HepG2 (cell line): ENCODE measurements around the gene CAPN11. TPM values are rescaled to one million over a fixed set of nuclear protein-coding genes. Genes with fewer than 3 reads are reported as not detected.

Experiments
- ARNTL ChIP-seq: sonication (generic); formaldehyde crosslinking; IDR thresholded peaks from 2 replicates; pipeline ENCODE4 v1.4.0; 2020; ENCODE audit warnings: mild to moderate bottlenecking, missing genetic modification reagents
- EP300 ChIP-seq, 3 experiments: sonication (generic) in 1 of 3; formaldehyde crosslinking in 1 of 3; IDR thresholded peaks; 2 replicates each; pipeline versions ENCODE4 v1.5.1 to v1.6.1; 2011 to 2020; ENCODE audit warnings: low read depth in 2 of 3, low read length in 2 of 3, borderline replicate concordance in 1 of 3, improper control_type of control experiment in 1 of 3, mild to moderate bottlenecking in 1 of 3, missing genetic modification reagents in 1 of 3, moderate library complexity in 1 of 3
- HINFP ChIP-seq: sonication (generic); formaldehyde crosslinking; IDR thresholded peaks from 2 replicates; pipeline ENCODE4 v1.4.0; 2020; ENCODE audit warnings: low read depth, mild to moderate bottlenecking, missing genetic modification reagents
- KDM6A ChIP-seq: IDR thresholded peaks from 2 replicates; pipeline ENCODE4 v1.6.1; 2016; ENCODE audit warnings: low read depth
- MAFG ChIP-seq: sonication (generic); formaldehyde crosslinking; IDR thresholded peaks from 2 replicates; pipeline ENCODE4 v1.5.1; 2020; ENCODE audit warnings: mild to moderate bottlenecking, missing genetic modification reagents
- MAZ ChIP-seq, 2 experiments: sonication (generic) in 1 of 2; formaldehyde crosslinking in 1 of 2; IDR thresholded peaks; 2 replicates each; pipeline versions ENCODE4 v1.5.0 to v1.6.1; 2012 to 2020; ENCODE audit warnings: low read depth in 2 of 2, mild to moderate bottlenecking in 2 of 2, borderline replicate concordance in 1 of 2, improper control_type of control experiment in 1 of 2, low read length in 1 of 2, missing genetic modification reagents in 1 of 2, moderate library complexity in 1 of 2
- MED8 ChIP-seq: sonication (generic); formaldehyde crosslinking; IDR thresholded peaks from 2 replicates; pipeline ENCODE4 v1.8.1; 2023; ENCODE audit warnings: mild to moderate bottlenecking, missing genetic modification reagents; ENCODE audit not compliant: insufficient replicate concordance
- MXD4 ChIP-seq: IDR thresholded peaks from 2 replicates; pipeline ENCODE4 v1.6.1; 2016; ENCODE audit warnings: mild to moderate bottlenecking, missing biosample characterization, missing genetic modification reagents
- MXI1 ChIP-seq: IDR thresholded peaks from 3 replicates; pipeline ENCODE4 v1.6.1; 2012; ENCODE audit warnings: low read depth, low read length, inconsistent platforms, borderline replicate concordance
- NFE2L2 ChIP-seq: fragments of 150-350 bp; IDR thresholded peaks from 2 replicates; pipeline ENCODE4 v1.6.1; 2014; ENCODE audit warnings: low read length
- RBM39 ChIP-seq: fragments of 200-400 bp; formaldehyde crosslinking; IDR thresholded peaks from one replicate; pipeline ENCODE4 v1.6.1; 2018; ENCODE audit warnings: antibody characterized with exemption, mild to moderate bottlenecking, low read depth, low read length; ENCODE audit not compliant: poor library complexity, severe bottlenecking
- SP140L ChIP-seq: sonication (generic); formaldehyde crosslinking; IDR thresholded peaks from 2 replicates; pipeline ENCODE4 v1.4.0; 2020; ENCODE audit warnings: missing genetic modification reagents, borderline replicate concordance
- TCF7L2 ChIP-seq: IDR thresholded peaks from 2 replicates; pipeline ENCODE4 v1.6.1; 2011; ENCODE audit warnings: mild to moderate bottlenecking, low read depth, low read length, moderate library complexity
- THAP8 ChIP-seq: sonication (generic); formaldehyde crosslinking; IDR thresholded peaks from 2 replicates; pipeline ENCODE4 v1.5.1; 2020; ENCODE audit warnings: missing genetic modification reagents, mild to moderate bottlenecking, borderline replicate concordance
- UBTF ChIP-seq: sonication (generic); formaldehyde crosslinking; IDR thresholded peaks from 2 replicates; pipeline ENCODE4 v1.4.0; 2020; ENCODE audit warnings: mild to moderate bottlenecking, missing genetic modification reagents
- ZBTB7B ChIP-seq: sonication (generic); formaldehyde crosslinking; IDR thresholded peaks from 2 replicates; pipeline ENCODE4 v1.4.0; 2020; ENCODE audit warnings: missing genetic modification reagents
- ZNF121 ChIP-seq: sonication (generic); formaldehyde crosslinking; IDR thresholded peaks from 2 replicates; pipeline ENCODE4 v1.5.0; 2020; ENCODE audit warnings: mild to moderate bottlenecking, missing genetic modification reagents
- polyA plus RNA-seq, 8 experiments: library from polyadenylated mRNA; depleted of rRNA in 3 of 8; stranded (reverse) in 7 of 8; unstranded in 1 of 8; fragments of >200 nt; fragmentation: Illumina TruSeq in 4 of 8; extraction: Trizol in 4 of 8; gene quantifications; 2 replicates each; pipeline versions ENCODE4 v1.2.1 to v1.2.3, GENCODE V29; 2011 to 2016; ENCODE audit warnings: low read depth in 4 of 8, missing spikeins in 1 of 8, mixed read lengths in 1 of 8; ENCODE audit not compliant: insufficient read depth in 1 of 8
- total RNA-seq, 5 experiments: library from RNA; depleted of rRNA; stranded (reverse); fragments of >200 nt; fragmentation: Illumina TruSeq; extraction: Trizol; gene quantifications; 2 replicates each; pipeline ENCODE4 v1.2.3, GENCODE V29; 2016; ENCODE audit warnings: low read depth in 1 of 5
- TF ChIP-seq, protein P1 (sequence below): sonication (generic); formaldehyde crosslinking; conservative IDR thresholded peaks from 2 replicates; pipeline ENCODE4 v1.8.1; 2023; ENCODE audit warnings: missing genetic modification reagents
- TF ChIP-seq, protein P2 (sequence below): sonication (generic); formaldehyde crosslinking; conservative IDR thresholded peaks from 2 replicates; pipeline ENCODE4 v1.5.0; 2020; ENCODE audit warnings: missing genetic modification reagents

The CAPN11 gene
- total and polyA plus RNA-seq, 2 of the 13 experiments (the other 11 are each of a cell fraction or from before 2014, with no cell fraction given), result 0.07 to 0.11 TPM

GRCh38 chr6:44111434-44112417 is 46.9 kb upstream of the CAPN11 start (continued):
- peak; percentile 89 for TF ChIP-seq ZBTB7B (CRISPR knock-in tag)
- TF ChIP-seq, protein P1, sequence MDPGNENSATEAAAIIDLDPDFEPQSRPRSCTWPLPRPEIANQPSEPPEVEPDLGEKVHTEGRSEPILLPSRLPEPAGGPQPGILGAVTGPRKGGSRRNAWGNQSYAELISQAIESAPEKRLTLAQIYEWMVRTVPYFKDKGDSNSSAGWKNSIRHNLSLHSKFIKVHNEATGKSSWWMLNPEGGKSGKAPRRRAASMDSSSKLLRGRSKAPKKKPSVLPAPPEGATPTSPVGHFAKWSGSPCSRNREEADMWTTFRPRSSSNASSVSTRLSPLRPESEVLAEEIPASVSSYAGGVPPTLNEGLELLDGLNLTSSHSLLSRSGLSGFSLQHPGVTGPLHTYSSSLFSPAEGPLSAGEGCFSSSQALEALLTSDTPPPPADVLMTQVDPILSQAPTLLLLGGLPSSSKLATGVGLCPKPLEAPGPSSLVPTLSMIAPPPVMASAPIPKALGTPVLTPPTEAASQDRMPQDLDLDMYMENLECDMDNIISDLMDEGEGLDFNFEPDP, result no peak
- TF ChIP-seq MAFG, result no peak
- TF ChIP-seq TCF7L2, result no peak
- TF ChIP-seq MAZ (IDR thresholded peaks at IDR 0.05; ENCODE audit: borderline replicate concordance, low read depth, low read length), result no peak
- TF ChIP-seq MAZ (CRISPR knock-in tag; IDR thresholded peaks at IDR 0.05; ENCODE audit: low read depth), result peak; percentile 76
- peak; percentile 77; the same call in 1 of the 2 replicates for TF ChIP-seq HINFP (CRISPR knock-in tag)
- no peak for TF ChIP-seq MXD4 (CRISPR knock-in tag)
- peak; percentile 61 for TF ChIP-seq ARNTL (CRISPR knock-in tag)
- TF ChIP-seq UBTF (CRISPR knock-in tag), result peak; percentile 50
- 0 out of 2 replicates have a peak, but pooled peaks have one; percentile 16 for TF ChIP-seq ZNF121 (CRISPR knock-in tag)
- peak; percentile 18; the same call in 1 of the 3 replicates for TF ChIP-seq MXI1
- TF ChIP-seq, protein P2, sequence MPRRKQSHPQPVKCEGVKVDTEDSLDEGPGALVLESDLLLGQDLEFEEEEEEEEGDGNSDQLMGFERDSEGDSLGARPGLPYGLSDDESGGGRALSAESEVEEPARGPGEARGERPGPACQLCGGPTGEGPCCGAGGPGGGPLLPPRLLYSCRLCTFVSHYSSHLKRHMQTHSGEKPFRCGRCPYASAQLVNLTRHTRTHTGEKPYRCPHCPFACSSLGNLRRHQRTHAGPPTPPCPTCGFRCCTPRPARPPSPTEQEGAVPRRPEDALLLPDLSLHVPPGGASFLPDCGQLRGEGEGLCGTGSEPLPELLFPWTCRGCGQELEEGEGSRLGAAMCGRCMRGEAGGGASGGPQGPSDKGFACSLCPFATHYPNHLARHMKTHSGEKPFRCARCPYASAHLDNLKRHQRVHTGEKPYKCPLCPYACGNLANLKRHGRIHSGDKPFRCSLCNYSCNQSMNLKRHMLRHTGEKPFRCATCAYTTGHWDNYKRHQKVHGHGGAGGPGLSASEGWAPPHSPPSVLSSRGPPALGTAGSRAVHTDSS, result no peak
- no peak for TF ChIP-seq NFE2L2
- no peak for TF ChIP-seq RBM39
- TF ChIP-seq SP140L (CRISPR knock-in tag), result peak; percentile 58; the same call in 1 of the 2 replicates
- peak; percentile 85 for TF ChIP-seq KDM6A
- peak; percentile 52 to 92; a peak in 3 of 4 replicates for TF ChIP-seq EP300 (IDR thresholded peaks at IDR 0.05; ENCODE audit: low read depth in 2 of 2, low read length in 2 of 2)
- TF ChIP-seq EP300 (CRISPR knock-in tag; IDR thresholded peaks at IDR 0.05; ENCODE audit: borderline replicate concordance), result peak; percentile 70
- no peak for TF ChIP-seq THAP8 (CRISPR knock-in tag)
- no peak for TF ChIP-seq MED8 (CRISPR knock-in tag)
